Stimulated activated CD8-positive, alpha-beta memory T cell treated with anti-CD3 and anti-CD28 coated beads, Interleukin-7, amount 100 ng/mL, for 24 hours (primary cell): ENCODE data around the gene NOS1AP.

Source experiments
- DNase-seq: peaks from one replicate; pipeline ENCODE4 v3.0.0-alpha.2; 2020; ENCODE audit warnings: low read depth

NOS1AP gene

DNA sequence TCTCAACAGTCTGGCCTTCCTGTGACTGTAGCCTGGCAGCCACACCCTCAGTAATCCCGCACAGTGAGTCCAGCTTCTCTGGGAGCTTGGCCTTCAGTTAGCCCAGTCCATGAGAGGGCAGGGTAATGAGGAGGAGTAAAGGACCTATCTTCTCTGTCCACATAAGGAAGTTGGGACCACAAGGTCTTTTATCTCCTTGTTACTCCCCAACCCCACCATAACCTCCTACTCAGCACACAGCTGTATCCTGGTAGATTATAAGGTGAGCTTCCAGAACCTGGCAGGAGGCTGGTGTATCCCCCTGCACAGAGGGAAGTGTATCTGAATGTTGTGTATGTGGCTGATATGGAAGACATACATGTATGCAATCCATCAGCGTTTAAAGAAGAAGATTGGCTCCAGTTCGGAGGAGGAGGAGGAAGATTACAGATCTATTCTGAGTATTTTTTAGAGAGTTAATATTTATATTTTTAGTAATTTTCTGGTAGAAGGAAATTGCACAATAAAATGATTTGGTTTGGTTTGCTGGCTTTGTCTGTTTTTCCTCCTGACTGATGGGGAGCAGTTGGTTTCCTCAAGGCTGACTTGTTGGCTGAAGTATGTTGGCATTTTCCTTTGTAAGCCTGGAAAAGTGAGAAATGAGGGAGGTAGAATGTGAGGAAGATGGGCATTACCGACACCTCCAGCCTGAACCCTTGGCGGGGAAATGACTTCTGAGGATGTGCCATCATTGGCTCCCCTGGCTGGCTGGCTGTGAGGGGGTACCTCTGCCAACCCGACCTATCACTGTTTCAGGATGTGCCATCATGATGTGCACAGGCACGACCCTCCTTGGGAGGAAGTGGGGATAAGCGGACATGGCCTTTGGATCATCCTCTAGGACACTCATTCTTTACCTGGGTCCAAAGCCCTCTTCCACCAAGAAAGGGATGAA is 317.1 kb downstream of the NOS1AP start:
- DNase-seq: no peak

DNA sequence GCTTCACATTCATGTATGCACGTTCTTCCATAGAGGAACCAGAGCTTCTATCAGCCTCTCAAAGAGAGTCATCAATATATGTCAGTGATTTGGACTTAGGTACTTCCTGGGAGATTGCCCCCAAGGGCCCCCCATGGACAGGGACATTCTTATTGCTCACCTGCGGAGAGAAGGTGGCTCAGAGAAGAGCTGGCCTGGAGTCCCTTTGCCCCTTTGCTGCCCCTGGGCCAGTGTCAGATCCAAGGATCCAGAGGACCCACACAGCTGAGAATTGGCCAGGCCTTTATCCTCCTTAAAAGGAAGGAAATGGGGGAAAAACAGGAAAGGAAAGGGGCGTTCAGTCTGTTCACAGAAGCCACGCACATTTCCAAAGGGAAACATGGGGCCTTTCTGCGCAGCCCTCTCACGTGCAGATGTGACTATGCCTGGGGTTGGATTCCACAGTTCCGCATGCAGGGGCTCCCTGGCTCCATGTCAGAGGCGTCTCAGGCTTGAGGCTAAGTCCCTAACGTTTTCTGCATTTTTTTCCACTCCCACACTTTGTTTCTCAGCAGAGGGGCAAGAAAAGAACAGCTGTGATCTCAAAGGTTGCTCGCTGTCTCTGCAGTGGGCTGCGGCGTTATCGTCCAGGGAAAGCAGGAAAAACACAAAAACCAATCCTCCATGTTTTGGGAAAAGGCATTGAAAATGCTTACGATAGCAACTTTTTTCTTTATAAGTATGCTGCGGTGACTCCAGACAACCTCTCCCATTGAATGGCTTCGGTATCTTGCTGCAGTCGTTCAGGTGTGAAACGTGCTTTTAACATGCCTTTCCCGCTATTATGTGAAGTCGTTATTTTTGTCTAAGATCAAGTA is 318.0 kb downstream of the NOS1AP start:
- DNase-seq: no peak

DNA sequence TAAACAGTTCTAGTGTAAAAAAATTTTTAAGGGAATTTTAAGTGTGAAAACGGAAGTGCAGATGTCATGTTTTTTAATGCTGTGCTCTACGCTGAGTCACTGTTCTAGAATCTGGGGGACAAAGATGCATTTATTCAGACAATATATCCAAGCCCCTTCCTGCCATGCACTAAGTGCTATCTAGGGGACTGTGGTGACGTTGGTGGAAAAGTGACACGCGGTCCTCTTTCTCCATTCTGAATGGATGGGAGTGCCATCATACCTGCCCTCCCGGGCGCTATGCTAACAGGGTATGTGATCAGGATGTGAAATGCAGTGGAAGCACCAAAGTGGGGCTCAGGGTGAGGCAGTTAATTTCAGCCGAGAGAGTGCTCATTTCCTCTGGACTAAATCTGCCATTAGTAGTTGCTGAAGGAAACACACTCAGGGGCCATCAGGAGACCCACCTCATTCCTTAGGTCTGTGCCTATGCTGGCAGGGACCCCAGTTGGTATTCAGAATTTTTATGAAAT is 318.6 kb downstream of the NOS1AP start:
- no peak for DNase-seq

DNA sequence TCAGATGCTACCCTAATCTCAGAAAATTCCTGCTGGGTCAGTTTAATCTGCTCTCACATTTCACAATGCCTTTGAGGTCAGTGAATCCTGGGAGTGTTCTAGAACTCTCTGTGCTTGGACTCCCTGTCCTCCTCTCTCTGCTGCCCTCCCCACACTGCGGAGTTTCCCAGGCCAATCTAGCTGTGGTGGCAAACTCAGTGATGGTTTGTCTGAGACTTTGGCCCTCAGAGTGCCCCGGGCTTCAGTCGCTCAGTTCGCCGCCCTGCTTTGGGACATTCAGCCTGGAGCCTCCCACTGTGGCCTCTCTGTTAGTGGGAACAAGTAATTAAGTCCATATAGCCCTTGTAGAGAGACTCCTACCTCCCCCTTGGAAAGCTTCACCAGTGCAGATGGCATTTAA is 319.1 kb downstream of the NOS1AP start:
- no peak for DNase-seq

DNA sequence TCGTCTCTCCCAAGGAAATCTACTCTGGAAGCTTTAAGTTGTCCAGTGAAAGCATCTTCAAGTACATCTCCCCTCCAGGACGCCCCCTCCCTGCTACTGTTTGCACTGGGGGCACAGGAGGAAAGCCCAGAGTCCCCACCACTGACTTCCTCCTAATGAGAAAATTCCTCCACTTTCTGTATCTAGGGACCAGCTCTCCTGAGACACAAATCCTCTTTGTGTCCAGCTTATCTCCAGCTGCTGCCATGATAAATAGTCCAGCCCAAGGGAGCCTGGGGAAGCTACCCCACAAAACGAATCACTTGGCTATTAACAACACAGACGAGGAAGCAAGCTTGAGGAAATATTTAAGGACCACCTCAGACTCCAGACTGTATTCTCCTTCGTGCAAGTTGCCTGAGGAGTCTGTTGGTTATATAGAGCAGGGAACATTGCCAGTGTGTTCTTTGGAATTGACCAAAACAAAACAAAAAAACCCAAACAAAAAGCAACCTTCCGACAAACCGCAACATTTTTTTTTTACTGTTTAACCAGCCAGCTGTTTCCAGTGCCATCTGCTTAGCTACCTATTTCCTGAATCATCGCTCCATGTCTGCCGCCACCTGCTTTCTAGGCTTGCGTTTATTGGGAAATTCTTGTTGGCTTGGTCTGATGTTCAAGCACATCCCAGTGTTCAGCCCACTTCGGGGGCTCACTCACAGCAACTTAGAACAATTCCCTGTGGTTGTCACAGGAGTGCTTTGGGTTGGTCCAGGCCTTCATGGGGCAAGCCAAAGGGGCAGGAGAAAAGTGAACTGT is 319.7 kb downstream of the NOS1AP start:
- no peak for DNase-seq

DNA sequence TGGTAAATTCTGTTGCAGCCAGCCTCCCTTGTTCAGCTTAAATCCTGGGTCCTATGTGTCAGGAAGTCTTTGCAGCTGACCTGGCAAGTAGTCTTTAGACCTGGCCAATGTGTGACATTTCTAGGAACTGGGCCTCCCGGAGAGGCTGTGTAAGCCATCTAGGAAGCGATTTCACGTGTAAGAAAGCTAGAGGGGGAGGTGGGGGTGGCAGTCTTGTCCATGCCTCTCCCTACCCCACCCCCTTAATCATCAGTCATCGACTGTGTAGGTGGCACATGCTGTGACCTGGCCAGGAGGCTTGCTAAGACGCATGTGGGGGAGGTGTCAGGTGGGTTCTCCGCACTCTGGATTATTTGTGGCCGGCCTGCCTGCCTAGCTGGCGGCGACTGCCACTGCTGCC is 320.5 kb downstream of the NOS1AP start:
- no peak for DNase-seq

DNA sequence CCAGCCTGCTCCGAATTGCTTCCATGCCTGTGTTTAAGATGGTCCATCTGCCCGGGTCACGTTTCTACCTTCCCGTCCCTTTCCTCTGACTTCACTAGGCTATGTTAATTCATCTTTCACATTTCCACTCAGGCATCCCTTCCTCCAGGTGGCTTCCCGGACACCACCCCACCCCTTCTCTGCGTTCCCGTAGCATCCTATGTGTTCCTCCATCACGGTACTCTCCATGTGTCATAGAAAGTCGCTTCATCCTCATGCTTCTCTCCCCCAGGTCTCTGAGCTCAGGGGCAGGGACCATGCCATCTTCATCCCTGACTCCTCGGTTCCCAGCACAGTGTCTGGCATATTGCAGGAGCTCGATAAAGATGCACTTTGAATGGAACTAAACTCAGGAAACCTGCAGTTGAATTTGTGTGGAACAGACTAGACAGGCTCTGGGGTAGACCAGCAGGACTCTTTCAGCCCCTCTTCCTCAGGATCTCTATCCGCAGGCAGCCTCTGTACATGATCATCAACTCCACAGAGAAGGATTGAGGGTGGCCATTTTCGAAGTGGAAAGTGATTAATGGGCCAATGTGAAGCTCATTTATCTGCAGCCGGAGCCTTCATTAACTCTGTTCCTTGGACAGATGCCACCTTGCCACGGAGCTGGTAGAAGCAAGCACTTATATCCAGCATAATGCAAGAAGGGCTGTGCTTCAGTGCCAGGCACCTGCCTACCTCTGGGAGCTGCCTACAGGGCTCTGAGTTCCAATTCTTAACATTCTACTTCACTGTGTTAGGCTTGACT is 321.1 kb downstream of the NOS1AP start:
- no peak for DNase-seq

DNA sequence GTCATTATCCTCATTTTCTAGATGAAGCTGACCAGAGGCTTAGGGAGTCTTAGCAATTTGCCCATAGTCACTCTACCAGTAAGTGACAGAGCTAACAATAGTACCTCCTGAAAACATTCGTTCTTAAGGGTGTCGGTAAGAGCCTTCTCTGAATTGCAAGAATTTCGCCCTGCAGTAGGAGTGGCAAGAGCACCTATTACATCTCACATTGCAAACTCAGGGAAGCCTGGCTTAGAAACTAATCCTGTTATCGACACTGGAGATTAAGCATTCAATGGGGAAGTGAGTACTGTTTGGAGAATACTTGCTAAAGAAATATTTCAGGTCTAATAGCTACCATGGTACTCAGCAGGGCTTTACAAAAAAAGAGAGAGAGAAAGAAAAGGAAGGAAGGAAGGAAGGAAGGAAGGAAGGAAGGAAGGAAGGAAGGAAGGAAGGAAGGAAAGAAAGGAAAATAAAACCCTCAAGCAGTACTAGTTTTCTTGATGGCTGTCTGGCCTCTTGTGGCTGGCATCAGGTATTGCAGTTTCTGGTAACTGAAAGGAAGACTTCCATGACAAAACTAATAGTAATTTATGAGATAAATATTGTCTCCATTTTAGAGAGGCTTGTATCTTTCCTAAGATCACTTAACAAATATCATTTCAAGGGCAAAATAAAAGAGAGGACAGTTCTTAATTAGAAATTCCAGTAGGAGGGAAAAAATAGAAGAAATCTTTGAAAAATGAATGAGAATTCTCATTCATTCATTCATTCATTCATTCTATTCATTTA is 322.5 kb downstream of the NOS1AP start:
- DNase-seq: no peak

DNA sequence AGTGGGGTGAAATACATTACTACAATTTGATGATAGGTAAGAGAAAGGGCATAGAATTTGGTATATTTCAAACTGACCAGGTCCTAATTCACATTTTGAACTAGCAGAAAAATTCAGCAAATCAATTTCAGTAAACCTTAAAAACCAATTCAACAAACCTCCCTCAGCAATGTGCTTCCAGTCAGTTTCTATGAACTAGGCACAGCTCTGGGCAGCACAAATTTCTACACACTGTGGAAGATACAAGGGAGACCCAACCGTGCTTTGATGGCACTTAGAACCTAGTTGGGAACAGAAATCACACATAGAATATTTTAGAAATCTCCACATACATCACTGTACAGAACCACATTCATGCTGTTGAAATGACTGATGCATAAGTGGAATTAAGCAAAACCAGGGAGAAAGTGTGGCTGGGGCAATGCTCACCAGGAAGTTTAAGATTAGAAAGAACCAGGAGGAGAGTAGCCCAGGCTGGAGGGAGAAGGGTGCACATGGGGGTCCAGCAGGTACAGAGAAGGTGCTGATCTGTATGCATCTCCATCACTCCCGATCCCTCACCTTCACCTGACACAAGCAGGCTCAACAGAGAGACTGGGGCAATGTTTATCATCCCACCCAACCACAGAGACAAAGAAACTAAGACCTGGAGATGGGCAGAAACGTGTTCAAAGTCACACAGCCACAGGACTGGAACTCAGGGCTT is 326.9 kb downstream of the NOS1AP start:
- DNase-seq: no peak

DNA sequence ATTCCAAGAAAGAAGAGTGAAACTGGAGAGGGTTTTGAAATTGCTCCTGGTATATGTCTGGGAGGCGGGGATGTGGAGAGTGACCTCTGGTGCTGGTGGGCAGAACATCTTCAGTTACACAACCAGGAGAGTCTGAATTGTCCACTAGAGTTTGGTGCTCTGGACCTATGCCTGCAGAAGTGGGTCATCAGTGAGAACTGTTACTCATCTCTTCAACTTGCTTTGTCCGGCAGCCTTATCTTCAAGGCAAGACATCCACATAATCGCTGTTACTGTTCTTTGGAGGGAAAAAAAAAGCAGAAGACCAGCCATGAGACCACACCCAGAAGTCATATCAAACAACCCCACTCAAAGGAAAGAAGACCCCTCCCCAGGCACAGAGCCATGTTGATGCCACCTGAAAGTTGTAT is 327.6 kb downstream of the NOS1AP start:
- DNase-seq: no peak

DNA sequence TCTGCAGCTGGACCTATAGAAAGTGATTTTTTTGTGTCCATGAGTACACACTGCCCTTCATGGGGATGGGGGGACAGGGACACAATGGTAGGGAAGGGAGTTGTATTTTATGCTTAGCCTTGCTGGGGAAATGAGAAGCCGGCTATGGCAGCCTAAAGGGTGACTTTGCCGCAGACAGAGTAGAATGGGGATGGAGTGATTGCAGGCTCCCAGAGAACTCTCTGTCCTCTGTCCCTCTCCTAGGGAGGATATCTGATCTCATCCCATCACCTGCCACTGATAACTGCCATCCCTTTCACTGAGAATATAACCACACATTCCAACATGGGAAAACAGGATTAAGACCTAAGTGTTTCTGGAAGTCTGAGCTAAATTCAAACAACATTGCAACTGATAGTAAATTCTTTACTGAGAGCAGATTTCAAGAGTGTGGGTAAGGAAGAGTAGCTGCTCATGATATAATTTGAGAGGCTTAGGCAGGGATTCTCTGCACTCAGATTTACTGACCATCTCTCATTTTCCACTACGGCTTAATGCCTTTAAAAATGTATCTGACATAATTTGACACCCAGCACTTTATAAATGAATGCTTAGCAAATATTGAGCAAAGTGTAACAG is 328.6 kb downstream of the NOS1AP start:
- DNase-seq: no peak

DNA sequence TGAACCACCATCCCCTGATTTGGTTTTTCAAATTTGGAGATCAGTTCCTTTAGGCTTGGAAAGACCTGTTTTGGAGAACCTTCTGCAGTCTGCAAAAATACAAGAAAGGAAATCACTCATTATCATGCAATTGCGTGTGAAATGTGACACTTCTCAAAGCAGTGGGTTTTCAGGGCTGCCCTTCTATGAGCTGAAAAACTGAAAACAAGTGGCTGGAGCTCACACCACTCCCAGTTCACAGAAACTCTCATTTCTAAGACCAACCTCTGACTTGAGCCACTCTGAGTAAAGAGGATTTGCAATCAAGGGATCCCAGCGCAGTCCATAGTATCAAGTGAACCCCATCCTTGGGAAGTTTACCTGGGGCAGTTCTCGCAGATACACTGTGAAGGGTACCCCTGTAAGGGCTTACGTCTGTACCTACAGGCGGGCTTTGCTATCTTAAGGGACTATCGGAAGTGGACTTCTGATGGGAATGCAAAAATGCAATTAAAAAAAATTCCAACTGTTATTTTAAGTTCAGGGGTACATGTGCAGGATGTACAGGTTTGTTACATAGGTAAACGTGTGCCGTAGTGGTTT is 329.6 kb downstream of the NOS1AP start:
- DNase-seq: no peak

DNA sequence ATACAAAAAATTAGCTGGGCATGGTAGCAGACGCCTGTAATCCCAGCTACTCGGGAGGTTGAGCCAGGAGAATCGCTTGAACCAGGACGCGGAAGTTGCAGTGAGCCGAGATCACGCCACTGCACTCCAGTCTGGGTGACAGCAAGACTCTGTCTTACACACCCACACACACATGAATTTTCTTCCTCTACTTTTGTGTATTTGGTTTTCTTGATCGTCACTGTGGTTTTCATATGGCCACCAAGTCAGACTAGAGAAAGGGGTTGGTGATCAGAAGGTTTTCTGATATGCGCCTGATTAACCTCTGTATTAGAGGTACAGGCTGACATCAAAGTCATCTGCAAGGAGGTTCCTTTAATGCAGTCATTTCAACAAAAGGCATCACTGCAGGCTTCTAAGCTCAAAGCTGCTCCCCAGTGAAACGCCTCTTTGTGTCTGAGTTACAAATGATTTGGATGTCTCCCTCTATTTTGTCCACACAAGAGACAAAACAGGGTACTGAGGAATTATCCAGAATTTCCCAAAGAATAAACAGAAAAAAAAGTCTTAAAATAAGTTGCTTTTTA is 331.4 kb downstream of the NOS1AP start:
- no peak for DNase-seq

DNA sequence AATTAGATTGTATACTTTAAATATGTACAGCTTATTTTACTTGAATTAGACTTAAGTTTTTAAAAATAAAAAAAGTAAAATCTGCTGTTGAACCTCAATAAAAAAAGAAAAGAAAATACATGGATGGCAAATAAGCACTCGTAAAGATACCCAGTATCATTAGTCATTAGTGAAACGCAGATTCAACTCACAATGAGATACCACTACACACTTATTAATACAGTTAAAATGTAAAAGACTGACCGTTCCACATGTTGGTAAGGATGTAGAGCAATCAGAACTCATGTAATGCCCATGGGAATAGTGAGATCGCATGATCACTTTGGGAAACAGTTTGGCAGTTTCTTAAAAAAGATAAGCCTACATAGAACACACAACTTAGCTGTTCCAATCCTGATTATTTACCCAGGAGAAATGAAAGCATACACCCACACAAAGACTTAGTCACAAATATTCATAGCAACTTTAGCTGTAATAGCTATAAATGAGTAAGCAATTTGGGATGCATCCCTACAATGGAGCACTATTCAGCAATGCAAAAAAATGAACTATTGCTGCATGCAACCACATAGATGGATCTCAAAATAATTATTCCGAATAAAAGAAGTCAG is 335.2 kb downstream of the NOS1AP start:
- DNase-seq: no peak

DNA sequence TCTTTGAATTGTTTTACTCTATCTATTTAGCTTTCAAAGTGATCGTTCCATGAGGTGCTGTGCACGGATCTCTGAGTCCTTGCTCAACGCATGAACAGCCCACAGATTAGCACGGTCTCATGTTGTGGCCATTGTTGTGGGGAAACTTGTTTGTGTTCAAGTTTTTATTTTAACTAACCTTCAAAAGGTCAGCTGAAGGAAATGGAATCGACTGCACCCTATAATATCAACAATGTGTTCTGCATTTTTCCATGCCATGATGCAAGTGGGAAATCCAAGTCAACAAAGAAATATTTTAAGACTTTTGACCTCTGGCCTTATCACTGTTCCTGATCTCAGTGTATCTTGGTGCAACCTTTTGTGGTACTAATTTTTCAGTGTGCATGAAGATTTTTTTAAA is 336.3 kb downstream of the NOS1AP start:
- DNase-seq: no peak

DNA sequence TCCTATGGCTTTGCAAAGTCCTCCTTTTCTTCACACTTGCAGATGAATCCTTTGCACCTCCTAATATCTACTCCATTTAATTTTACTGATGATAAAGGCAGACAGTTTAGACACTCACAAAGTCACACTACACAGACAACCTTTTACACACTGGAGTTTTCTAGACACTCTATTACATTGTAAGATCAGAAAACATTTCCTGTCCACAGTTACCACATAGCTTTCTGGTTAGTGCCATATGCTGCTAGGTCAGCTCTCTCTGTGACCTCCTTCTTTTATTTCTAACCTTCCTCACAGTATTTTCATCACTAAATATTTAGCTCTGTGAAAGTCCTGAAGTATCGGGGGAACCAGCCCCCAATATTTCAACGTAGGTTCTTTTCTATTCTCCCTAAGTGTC is 337.3 kb downstream of the NOS1AP start:
- no peak for DNase-seq

DNA sequence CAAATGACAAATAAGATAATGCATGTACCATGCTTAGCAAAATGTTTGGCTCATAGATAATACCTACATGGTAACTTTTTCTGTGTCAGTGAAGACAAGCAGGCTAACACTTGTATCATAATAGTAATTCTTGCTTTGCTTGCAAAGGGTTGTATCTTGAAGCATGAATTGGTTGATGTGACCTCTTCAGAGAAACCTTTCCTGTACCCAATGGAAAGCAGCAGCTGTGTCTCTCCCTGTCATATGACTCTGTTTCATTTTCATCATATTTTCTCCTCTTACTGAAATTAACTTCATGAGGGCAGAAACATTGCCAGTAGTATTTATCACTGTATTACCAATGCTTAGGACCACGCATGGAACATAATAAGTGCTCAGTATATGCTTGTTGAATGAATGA is 338.0 kb downstream of the NOS1AP start:
- DNase-seq: no peak

DNA sequence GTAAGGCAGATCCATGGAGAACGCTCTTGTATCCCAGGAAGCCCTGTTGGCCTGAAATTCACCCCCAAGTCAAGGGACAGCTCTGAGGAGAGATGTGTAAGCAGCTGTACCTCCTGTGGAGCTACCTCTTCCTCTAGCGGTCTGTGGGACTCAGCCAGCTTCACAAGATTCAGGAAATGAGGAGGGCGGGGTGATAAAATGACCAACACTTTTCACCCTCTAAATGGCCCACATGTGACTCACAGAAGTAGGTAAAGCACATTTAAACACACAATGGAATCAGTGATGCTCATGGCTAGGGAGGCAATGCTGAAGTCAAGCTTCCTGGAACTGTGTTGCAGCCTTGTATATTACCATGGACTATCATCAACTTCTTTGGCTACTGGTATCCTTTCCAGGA is 342.5 kb downstream of the NOS1AP start, which contains the start of gene SH2D1B:
Gene SH2D1B, minus strand, starts transcription at position 135 of the 400 bp plus-strand sequence. Its CDS starts 120 bp downstream, at position 15.
- DNase-seq: no peak
